Heart left ventricle (tissue), 16 donors: ENCODE data around the gene VPS26B. TPM values are rescaled to one million over a fixed set of nuclear protein-coding genes. Genes with fewer than 3 reads are reported as not detected.

Experiments used
- ATAC-seq, 4 donors: fragments of 200-7000 bp; cut with Tn5 transposase; one replicate each; pipeline ENCODE4 v1.9.1; 2020 to 2022; ENCODE audit warnings: moderate library complexity in 4 of 4, mild to moderate bottlenecking in 3 of 4, moderate number of reproducible peaks in 1 of 4
- DNase-seq, 5 donors: peaks; one replicate each; pipeline ENCODE4 v3.0.0-alpha.2; 2020
- H3K27ac ChIP-seq, 12 donors: fragments of 200-600 bp; sonication (generic) in 4 of 12; one replicate each; pipeline versions ENCODE4 v1.5.0 to v1.8.0; 2016 to 2022; ENCODE audit warnings: mild to moderate bottlenecking in 2 of 12
- H3K27me3 ChIP-seq, 9 donors: fragments of 200-600 bp; sonication (generic) in 2 of 9; one replicate each; pipeline versions ENCODE4 v1.5.1 to v1.8.0; 2016 to 2022; ENCODE audit warnings: mild to moderate bottlenecking in 3 of 9
- H3K36me3 ChIP-seq, 9 donors: fragments of 200-600 bp; sonication (generic) in 2 of 9; one replicate each; pipeline versions ENCODE4 v1.5.0 to v1.8.0; 2018 to 2022; ENCODE audit warnings: mild to moderate bottlenecking in 2 of 9
- H3K4me1 ChIP-seq, 12 donors: fragments of 200-600 bp; sonication (generic) in 4 of 12; one replicate each; pipeline versions ENCODE4 v1.5.0 to v1.8.0; 2016 to 2022; ENCODE audit warnings: mild to moderate bottlenecking in 3 of 12
- H3K4me3 ChIP-seq, 12 donors: fragments of 200-600 bp; sonication (generic) in 4 of 12; one replicate each; pipeline versions ENCODE4 v1.5.0 to v1.8.0; 2017 to 2022; ENCODE audit warnings: mild to moderate bottlenecking in 9 of 12, moderate library complexity in 4 of 12
- H3K9me3 ChIP-seq, 12 donors: fragments of 200-600 bp; sonication (generic) in 4 of 12; one replicate each; pipeline versions ENCODE4 v1.5.0 to v1.8.0; 2016 to 2022; ENCODE audit warnings: mild to moderate bottlenecking in 1 of 12
- POLR2A ChIP-seq, 2 donors: fragments of 450-650 bp; IDR thresholded peaks; one replicate each; pipeline ENCODE4 v1.6.1; 2017; ENCODE audit warnings: antibody characterized with exemption in 2 of 2, mild to moderate bottlenecking in 2 of 2, moderate library complexity in 2 of 2
- WGBS, 4 donors: extraction: QIAGEN DNeasy Blood & Tissue Kit in 2 of 4; methylation state at CpG; one replicate each; pipeline versions ENCODE4 v1.1.5 to v1.1.7; 2013 to 2018; 5-methylcytosine and 5-hydroxymethylcytosine counted together
- intact Hi-C, 10 donors: fragments of 100-400 bp; cut with DNase I; formaldehyde crosslinking; loops; one replicate each; pipeline versions ENCODE4 v1.11.1 to v1.14.2; 2022
- polyA plus RNA-seq, 2 donors: library from polyadenylated mRNA; stranded (reverse); fragments of 200-250 nt; gene quantifications; one replicate each; pipeline ENCODE4 v1.2.3, GENCODE V29; 2013
- total RNA-seq, 9 donors: library from RNA; depleted of rRNA in 2 of 9; stranded (reverse); fragments of >200 nt in 2 of 9; fragmentation: NEBNext Ultra II Directional in 3 of 9; extraction: Animal tissue kit (Norgen Biotek cat#: 25700) in 3 of 9; gene quantifications; one replicate each; pipeline versions ENCODE4 v1.1.0 to v1.2.4, GENCODE V29; 2016 to 2023
- TF ChIP-seq, protein P1 (sequence below), 12 donors: fragments of 200-600 bp; sonication (generic) in 4 of 12; IDR thresholded peaks; one replicate each; pipeline versions ENCODE4 v1.5.0 to v1.8.0; 2018 to 2022; ENCODE audit warnings: antibody characterized with exemption in 12 of 12, mild to moderate bottlenecking in 5 of 12
- donor health status: ischemic (EF 13 %, LVEDD 7.1; RV severe dilation, severe dysfunction).
- donor health status: healthy with polysubstance abuse.
- donor health status: DM: no; HTN: yes; CAD: no.
- donor health status: DM: no; HTN: no; CAD: no.
- donor health status: ischemic (EF 25% LVEDD 6.9; RV normal size, moderate dysfunction).
- donor health status: ischemic (EF 25% LVEDD 5.7; RV mildly dilated, moderate dysfunction).
- donor health status: healthy.
- donor health status: DM: yes; HTN: yes; CAD: no.
- donor health status: ischemic (EF 35%, LVEDD 5.7; RV mildly dilated, moderate dysfunction).
- donor health status: nonischemic (EF 11% LVEDD 7.7; RV severe dilation, severe dysfunction).
- donor health status: DM: yes; HTN: yes; CAD: no.
- donor health status: PGD.
- donor health status: ischemic (EF 29% LVEDD 5.4; RV normal size, mild dysfunction).
- donor health status: nonischemic (EF 23%, LVEDD 6.1; RV moderate dilation, normal function).

Gene VPS26B
- total and polyA plus RNA-seq, 11 donors: 19.6 to 49.6 (median 37.7) TPM

DNA sequence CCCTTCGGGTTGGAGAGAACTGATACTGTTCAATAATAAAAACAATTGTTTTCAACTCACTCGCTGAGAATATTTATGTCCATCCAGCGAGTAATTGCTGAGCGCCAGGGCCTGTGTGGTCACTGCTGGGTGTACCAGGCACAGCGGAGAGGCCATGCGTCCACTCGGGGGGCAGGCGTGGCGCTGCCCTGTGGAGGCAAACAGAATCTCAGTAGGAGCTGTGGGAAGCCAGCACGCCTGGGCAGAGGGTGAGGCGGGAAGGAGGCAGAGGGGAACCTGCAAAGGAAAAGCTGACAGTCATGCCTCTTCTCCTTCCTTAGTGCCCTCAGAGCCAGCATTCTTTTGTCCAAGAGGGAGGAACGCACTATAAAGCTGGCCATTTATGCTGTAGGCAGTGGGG, 63.1 kb downstream of the VPS26B start:
- TF ChIP-seq, protein P1, sequence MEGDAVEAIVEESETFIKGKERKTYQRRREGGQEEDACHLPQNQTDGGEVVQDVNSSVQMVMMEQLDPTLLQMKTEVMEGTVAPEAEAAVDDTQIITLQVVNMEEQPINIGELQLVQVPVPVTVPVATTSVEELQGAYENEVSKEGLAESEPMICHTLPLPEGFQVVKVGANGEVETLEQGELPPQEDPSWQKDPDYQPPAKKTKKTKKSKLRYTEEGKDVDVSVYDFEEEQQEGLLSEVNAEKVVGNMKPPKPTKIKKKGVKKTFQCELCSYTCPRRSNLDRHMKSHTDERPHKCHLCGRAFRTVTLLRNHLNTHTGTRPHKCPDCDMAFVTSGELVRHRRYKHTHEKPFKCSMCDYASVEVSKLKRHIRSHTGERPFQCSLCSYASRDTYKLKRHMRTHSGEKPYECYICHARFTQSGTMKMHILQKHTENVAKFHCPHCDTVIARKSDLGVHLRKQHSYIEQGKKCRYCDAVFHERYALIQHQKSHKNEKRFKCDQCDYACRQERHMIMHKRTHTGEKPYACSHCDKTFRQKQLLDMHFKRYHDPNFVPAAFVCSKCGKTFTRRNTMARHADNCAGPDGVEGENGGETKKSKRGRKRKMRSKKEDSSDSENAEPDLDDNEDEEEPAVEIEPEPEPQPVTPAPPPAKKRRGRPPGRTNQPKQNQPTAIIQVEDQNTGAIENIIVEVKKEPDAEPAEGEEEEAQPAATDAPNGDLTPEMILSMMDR (IDR thresholded peaks at IDR 0.05): no peak
- no peak for TF ChIP-seq POLR2A (IDR thresholded peaks at IDR 0.05)
- no peak overlapping the region for H3K4me3 ChIP-seq
- H3K4me1 ChIP-seq: no peaks in the 10 kb centered on the region
- no peak for ATAC-seq
- no peaks in the 10 kb centered on the region for H3K9me3 ChIP-seq
- peaks cover 0 to 4% (median 0%) of the 10 kb centered on the region in 9 donors for H3K27me3 ChIP-seq
- H3K27ac ChIP-seq: no peak overlapping the region
- intact Hi-C loops: no loop called here
- H3K36me3 ChIP-seq: no peaks in the 10 kb centered on the region
- no peak for DNase-seq
- 86 to 91% (median 88%) methylated on average over 12 of the region's 12 CpGs for WGBS, 4 donors

DNA sequence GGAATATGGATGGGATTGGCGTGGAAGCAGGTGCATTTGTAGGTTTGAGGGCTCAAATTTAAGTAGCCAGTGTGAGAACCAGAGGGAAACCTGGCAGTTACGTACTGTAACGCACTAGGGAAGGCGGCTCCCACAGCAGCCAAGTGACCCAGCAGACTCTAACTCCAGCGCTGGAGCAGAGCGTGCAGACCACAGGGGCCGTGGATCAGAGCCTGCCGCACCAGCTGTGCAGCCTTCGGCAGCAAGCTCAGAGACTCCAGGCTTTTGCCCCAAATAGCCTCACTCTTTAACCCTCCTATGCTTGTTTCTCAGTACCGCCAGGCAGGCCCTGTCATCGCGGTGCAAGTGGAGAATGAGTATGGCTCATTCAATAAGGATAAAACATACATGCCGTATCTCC, 64.0 kb downstream of the VPS26B start:
- intact Hi-C loops: no loop called here
- no peak for ATAC-seq

DNA sequence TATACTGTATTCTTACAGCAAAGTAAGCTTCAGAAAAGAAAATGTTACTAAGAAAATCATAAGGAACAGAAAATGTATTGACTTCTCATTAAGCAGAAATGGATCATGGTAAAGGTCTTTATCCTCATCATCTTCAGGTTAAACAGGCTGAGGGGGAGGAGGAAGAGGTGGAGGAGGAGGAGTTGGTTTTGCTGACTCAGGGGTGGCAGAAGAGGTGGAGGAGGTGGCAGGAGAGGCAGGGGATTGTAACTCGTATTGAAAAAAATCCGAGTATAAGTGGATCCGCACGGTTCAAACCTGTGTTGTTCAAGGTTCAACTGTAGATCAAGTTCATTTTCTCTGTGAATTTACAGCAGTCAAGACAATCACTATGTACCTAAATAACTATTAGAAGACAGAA, 64.7 kb downstream of the VPS26B start:
- 71 to 84% (median 81%) methylated on average over 4 of the region's 4 CpGs for WGBS, 4 donors
- Histone ChIP-seq H3K4me3 (no peak overlapping the region), H3K4me1 (no peaks in the 10 kb centered on the region), H3K9me3 (no peaks in the 10 kb centered on the region), H3K27me3 (peaks cover 0 to 7% (median 0%) of the 10 kb centered on the region in 9 donors), H3K36me3 (no peaks in the 10 kb centered on the region), H3K27ac (no peak overlapping the region)
- intact Hi-C loops: no loop called here
- TF ChIP-seq POLR2A (IDR thresholded peaks at IDR 0.05): no peak
- TF ChIP-seq, protein P1 (IDR thresholded peaks at IDR 0.05): no peak
- ATAC-seq (no peak), DNase-seq (no peak)

More for the DNA sequence above, 64.0 kb downstream of the VPS26B start:
- Histone ChIP-seq H3K4me3 (no peak overlapping the region), H3K27me3 (peaks cover 0 to 4% (median 0%) of the 10 kb centered on the region in 9 donors), H3K4me1 (no peaks in the 10 kb centered on the region), H3K36me3 (no peaks in the 10 kb centered on the region), H3K27ac (no peak overlapping the region), H3K9me3 (no peaks in the 10 kb centered on the region)
- no peak for DNase-seq
- TF ChIP-seq, protein P1 (IDR thresholded peaks at IDR 0.05): no peak
- TF ChIP-seq POLR2A (IDR thresholded peaks at IDR 0.05): no peak
- 94 to 96% (median 95%) methylated on average over 12 to 13 of the region's 13 CpGs for WGBS, 4 donors

DNA sequence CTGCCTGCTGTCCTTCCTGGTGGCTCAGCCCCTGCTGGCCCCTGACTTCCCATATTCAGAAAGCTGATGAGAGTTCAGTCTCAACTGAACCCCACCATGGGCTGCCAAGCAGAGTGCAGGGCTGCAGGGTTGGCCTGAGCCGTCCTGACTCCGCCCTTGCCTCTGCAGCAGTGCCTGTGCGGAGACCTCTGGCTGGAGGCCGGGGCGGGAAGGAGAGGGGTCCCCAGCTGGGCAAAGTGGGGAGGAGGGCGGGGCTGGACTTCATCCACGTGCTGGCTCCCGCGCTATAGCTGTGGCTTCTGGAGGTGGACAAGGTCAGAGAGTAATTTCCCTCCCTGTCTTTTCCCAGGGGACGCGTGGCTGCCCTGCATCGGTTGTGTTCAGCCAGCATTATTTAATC, 65.3 kb downstream of the VPS26B start:
- DNase-seq: no peak
- TF ChIP-seq, protein P1 (IDR thresholded peaks at IDR 0.05): no peak
- TF ChIP-seq POLR2A (IDR thresholded peaks at IDR 0.05): no peak
- Histone ChIP-seq H3K9me3 (no peaks in the 10 kb centered on the region), H3K4me3 (no peak overlapping the region), H3K27me3 (peaks cover 0 to 8% (median 0%) of the 10 kb centered on the region in 9 donors), H3K27ac (no peak overlapping the region), H3K36me3 (no peaks in the 10 kb centered on the region), H3K4me1 (no peaks in the 10 kb centered on the region)
- intact Hi-C loops: no loop called here
- 37 to 52% (median 43%) methylated on average over 9 to 12 of the region's 12 CpGs for WGBS, 4 donors
- peak in 2 of 4 donors; percentile 18 to 20 for ATAC-seq
